Liver (tissue), 9 donors: ENCODE data around the gene ZNF8. TPM values are rescaled to one million over a fixed set of nuclear protein-coding genes. Genes with fewer than 3 reads are reported as not detected.

Experiments used
- DNase-seq: peaks from one replicate; pipeline ENCODE4 v3.0.0-alpha.2; 2017; ENCODE audit warnings: low spot score
- H3K27ac ChIP-seq, 2 donors: one replicate each; pipeline ENCODE4 v1.7.0; 2013; ENCODE audit warnings: inconsistent platforms in 2 of 2, low read length in 2 of 2, control low read depth in 1 of 2, low read depth in 1 of 2, mild to moderate bottlenecking in 1 of 2
- H3K27me3 ChIP-seq, 4 donors: one replicate each; pipeline versions ENCODE4 v1.6.1 to v1.7.0; 2013; ENCODE audit warnings: low read length in 3 of 4, inconsistent platforms in 1 of 4, mild to moderate bottlenecking in 1 of 4, moderate library complexity in 1 of 4; ENCODE audit not compliant: control insufficient read depth in 4 of 4, insufficient read depth in 4 of 4
- H3K36me3 ChIP-seq, 4 donors: one replicate each; pipeline versions ENCODE4 v1.6.1 to v1.7.0; 2013; ENCODE audit warnings: low read length in 3 of 4, mild to moderate bottlenecking in 3 of 4, low read depth in 1 of 4, moderate library complexity in 1 of 4; ENCODE audit not compliant: control insufficient read depth in 4 of 4, insufficient read depth in 3 of 4
- H3K4me1 ChIP-seq, 4 donors: one replicate each; pipeline versions ENCODE4 v1.6.1 to v1.7.0; 2013; ENCODE audit warnings: low read length in 3 of 4, mild to moderate bottlenecking in 3 of 4, moderate library complexity in 1 of 4; ENCODE audit not compliant: control insufficient read depth in 4 of 4, insufficient read depth in 4 of 4
- H3K4me3 ChIP-seq, 3 donors: one replicate each; pipeline versions ENCODE4 v1.6.1 to v1.7.0; 2013; ENCODE audit warnings: low read length in 3 of 3, control low read depth in 1 of 3, low read depth in 1 of 3, mild to moderate bottlenecking in 1 of 3
- H3K9ac ChIP-seq, 2 donors: one replicate each; pipeline ENCODE4 v1.7.0; 2013; ENCODE audit warnings: low read length in 2 of 2, mild to moderate bottlenecking in 2 of 2, moderate library complexity in 2 of 2, control low read depth in 1 of 2, low read depth in 1 of 2
- H3K9me3 ChIP-seq, 4 donors: one replicate each; pipeline versions ENCODE4 v1.6.1 to v1.7.0; 2013; ENCODE audit warnings: low read length in 3 of 4; ENCODE audit not compliant: control insufficient read depth in 4 of 4
- CTCF ChIP-seq: fragments of 150-350 bp; IDR thresholded peaks from 2 replicates; pipeline ENCODE4 v1.5.1; 2017; ENCODE audit warnings: improper control_type of control experiment, low read depth, low read length; ENCODE audit not compliant: missing input control
- EGR1 ChIP-seq, 2 donors: IDR thresholded peaks; 2 replicates each; pipeline ENCODE4 v1.6.1; 2016 to 2018; ENCODE audit warnings: antibody characterized with exemption in 2 of 2, low read depth in 2 of 2
- FOXA1 ChIP-seq: IDR thresholded peaks from 2 replicates; pipeline ENCODE4 v1.6.1; 2016; ENCODE audit warnings: antibody characterized with exemption
- GABPA ChIP-seq, 2 donors: IDR thresholded peaks in 1 of 2; conservative IDR thresholded peaks in 1 of 2; 2 replicates each; pipeline ENCODE4 v1.6.1; 2016; ENCODE audit warnings: antibody characterized with exemption in 2 of 2, mild to moderate bottlenecking in 1 of 2, moderate library complexity in 1 of 2
- HNF4A ChIP-seq, 2 donors: conservative IDR thresholded peaks; 2 replicates each; pipeline ENCODE4 v1.6.1; 2016; ENCODE audit warnings: antibody characterized with exemption in 2 of 2, mild to moderate bottlenecking in 2 of 2
- RAD21 ChIP-seq, 2 donors: IDR thresholded peaks; 2 replicates each; pipeline ENCODE4 v1.6.1; 2016; ENCODE audit warnings: antibody characterized with exemption in 2 of 2, mild to moderate bottlenecking in 2 of 2
- REST ChIP-seq: IDR thresholded peaks from 2 replicates; pipeline ENCODE4 v1.6.1; 2016; ENCODE audit warnings: antibody characterized with exemption, mild to moderate bottlenecking
- RXRA ChIP-seq, 2 donors: IDR thresholded peaks; 2 replicates each; pipeline ENCODE4 v1.6.1; 2017 to 2018; ENCODE audit warnings: antibody characterized with exemption in 2 of 2, mild to moderate bottlenecking in 1 of 2
- SP1 ChIP-seq: IDR thresholded peaks from 2 replicates; pipeline ENCODE4 v1.6.1; 2018; ENCODE audit warnings: antibody characterized with exemption, mild to moderate bottlenecking
- TAF1 ChIP-seq: conservative IDR thresholded peaks from 2 replicates; pipeline ENCODE4 v1.6.1; 2016; ENCODE audit warnings: antibody characterized with exemption, mild to moderate bottlenecking
- YY1 ChIP-seq: IDR thresholded peaks from 2 replicates; pipeline ENCODE4 v1.6.1; 2016; ENCODE audit warnings: antibody characterized with exemption, mild to moderate bottlenecking
- WGBS: extraction: QIAGEN DNeasy Blood & Tissue Kit; methylation state at CpG from one replicate; pipeline ENCODE4 v1.1.7; 2013; 5-methylcytosine and 5-hydroxymethylcytosine counted together
- polyA plus RNA-seq, 2 donors: library from polyadenylated mRNA; stranded (reverse) in 1 of 2; unstranded in 1 of 2; fragments of 200-250 nt in 1 of 2; fragments of >200 nt in 1 of 2; fragmentation: Nextera tagmentation in 1 of 2; extraction: Ambion mirVana in 1 of 2; gene quantifications; one replicate each; pipeline versions ENCODE4 v1.2.1 to v1.2.3, GENCODE V29; 2013 to 2015
- total RNA-seq, 2 donors: library from RNA; depleted of rRNA; stranded (reverse); fragments of >200 nt; gene quantifications; one replicate each; pipeline ENCODE4 v1.2.3, GENCODE V29; 2014
- donor health status: healthy.
- donor health status: healthy.
- donor health status: healthy.
- donor health status: healthy.
- donor health status: healthy.

Gene ZNF8
- total and polyA plus RNA-seq, 4 donors, result 0.37 to 4.6 (median 1.6) TPM

DNA sequence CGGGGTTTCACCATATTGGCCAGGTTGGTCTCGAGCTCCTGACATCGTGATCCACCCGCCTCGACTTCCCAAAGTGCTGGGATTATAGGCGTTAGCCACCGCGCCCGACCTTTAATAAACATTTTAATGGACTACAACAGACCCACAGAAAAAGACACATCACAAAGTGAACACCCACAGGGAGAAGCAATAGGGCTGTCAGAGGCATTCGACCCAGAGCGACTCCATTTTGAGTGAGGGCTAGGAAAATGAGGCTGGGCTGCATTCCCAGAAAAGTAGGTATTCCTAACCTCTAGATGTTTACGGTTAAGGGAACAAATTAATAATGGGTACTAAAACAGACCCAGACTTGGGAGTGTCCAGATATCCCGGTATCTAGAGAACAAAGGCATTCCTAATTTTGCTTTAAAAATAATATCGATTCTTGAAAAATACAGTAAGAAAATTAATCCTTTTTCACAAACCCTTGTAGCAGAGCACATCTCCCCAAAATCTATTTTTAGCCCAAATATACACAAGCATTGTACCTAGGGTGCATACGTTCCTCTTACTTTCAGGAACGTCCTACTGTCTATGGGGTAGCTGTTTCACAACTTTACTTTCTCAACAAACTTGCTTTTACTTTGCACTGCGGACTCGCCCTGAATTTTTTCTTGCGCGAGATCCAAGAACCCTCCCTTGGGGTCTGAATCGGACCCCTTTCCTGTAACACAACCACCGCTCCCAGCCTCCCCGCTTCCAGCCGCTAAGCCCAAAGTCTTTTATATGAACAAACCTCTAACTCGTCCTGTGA lies 811 bp upstream of the ZNF8 start:
- no peak for DNase-seq
- no peaks in the 10 kb centered on the region for H3K27me3 ChIP-seq
- peak overlapping the region; percentile 81 to 90 for H3K27ac ChIP-seq
- H3K4me3 ChIP-seq, result peak overlapping the region; percentile 81 to 96 (median 90)
- peak overlapping the region; percentile 30 to 85 for H3K9ac ChIP-seq
- H3K36me3 ChIP-seq, result peaks cover 0 to 9% (median 5%) of the 10 kb centered on the region in 4 donors
- peaks cover 8 to 20% (median 18%) of the 10 kb centered on the region in 4 donors for H3K9me3 ChIP-seq
- peaks cover 4 to 8% (median 5%) of the 10 kb centered on the region in 4 donors for H3K4me1 ChIP-seq
- WGBS, result 44% methylated on average over 25 of the region's 25 CpGs
- TF ChIP-seq TAF1, result peak; percentile 65
- TF ChIP-seq RXRA (IDR thresholded peaks at IDR 0.05), result no peak
- peak in 1 of 2 donors; percentile 30 for TF ChIP-seq GABPA (IDR thresholded peaks at IDR 0.05 in 1 of 2, conservative IDR thresholded peaks at IDR 0.05 in 1 of 2)

DNA sequence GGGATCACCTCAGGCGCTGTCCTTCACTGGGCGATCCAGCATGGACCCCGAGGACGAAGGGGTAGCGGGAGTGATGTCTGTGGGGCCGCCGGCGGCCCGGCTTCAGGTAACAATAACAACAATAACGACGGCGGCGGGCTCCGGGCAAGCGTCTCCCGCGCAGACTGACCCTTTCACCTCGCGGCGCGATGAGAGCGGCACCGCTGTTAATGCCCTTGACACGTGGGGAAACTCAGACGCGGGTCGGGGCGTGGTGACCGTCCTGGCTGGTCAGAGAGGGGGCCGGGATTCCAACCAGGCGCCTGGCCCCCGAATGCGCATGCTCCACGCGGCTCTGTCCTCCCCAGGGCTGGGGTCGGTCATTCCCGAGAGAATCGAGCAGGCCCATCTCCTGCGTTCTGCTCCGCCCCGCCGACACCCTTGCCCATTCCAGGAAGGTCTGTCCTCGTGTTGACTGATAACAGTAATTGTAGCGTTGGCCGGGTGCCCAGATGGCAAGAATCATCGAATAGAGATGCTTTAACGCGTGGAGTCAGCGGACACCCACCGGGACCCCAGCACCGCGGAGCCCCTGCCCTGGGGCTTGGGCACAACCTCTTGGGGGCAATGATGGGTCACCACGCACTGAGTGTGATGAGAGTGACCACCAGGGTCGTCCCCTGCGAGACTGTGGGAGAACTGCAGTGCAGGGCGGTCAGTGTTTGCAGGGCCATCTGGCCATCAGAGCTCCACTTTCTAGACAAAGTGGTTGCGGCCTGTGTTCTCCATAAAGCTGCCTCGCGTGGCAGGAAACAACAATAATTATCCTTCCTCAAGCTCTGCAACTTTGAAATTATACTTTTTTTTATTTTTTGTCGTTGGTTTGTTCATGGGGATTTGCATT lies 528 bp downstream of the ZNF8 start:
- DNase-seq, result peak; percentile 87
- H3K27me3 ChIP-seq, result no peaks in the 10 kb centered on the region
- 7% methylated on average over 60 of the region's 60 CpGs for WGBS
- H3K4me3 ChIP-seq, result peak overlapping the region; percentile 81 to 96 (median 90)
- peak overlapping the region; percentile 81 to 90 for H3K27ac ChIP-seq
- H3K9me3 ChIP-seq, result peaks cover 6 to 21% (median 15%) of the 10 kb centered on the region in 4 donors
- peaks cover 3 to 9% (median 6%) of the 10 kb centered on the region in 4 donors for H3K36me3 ChIP-seq
- H3K4me1 ChIP-seq, result peaks cover 4 to 8% (median 5%) of the 10 kb centered on the region in 4 donors
- H3K9ac ChIP-seq, result peak overlapping the region; percentile 72 to 92
- no peak for TF ChIP-seq HNF4A (conservative IDR thresholded peaks at IDR 0.05)
- TF ChIP-seq YY1, result peak; percentile 85
- TF ChIP-seq FOXA1, result no peak

- H3K36me3 ChIP-seq, result peaks cover 3 to 9% (median 6%) of the 10 kb centered on the region in 4 donors
- WGBS, result 93% methylated on average over 4 of the region's 4 CpGs
- H3K27ac ChIP-seq, result peak overlapping the region in 1 of 2 donors; percentile 81
Observed at GRCh38 chr19:58279925-58280316, 1.2 kb downstream of the ZNF8 start.

More at GRCh38 chr19:58279925-58280316, 1.2 kb downstream of the ZNF8 start:
- Histone ChIP-seq H3K9ac (no peak overlapping the region), H3K9me3 (peaks cover 8 to 23% (median 14%) of the 10 kb centered on the region in 4 donors), H3K27me3 (no peaks in the 10 kb centered on the region), H3K4me1 (peaks cover 4 to 8% (median 5%) of the 10 kb centered on the region in 4 donors), H3K4me3 (peak overlapping the region in 1 of 3 donors; percentile 96)
- TF ChIP-seq CTCF (no peak), EGR1 (IDR thresholded peaks at IDR 0.05; ENCODE audit: low read depth in 2 of 2) (no peak), REST (no peak), SP1 (no peak), HNF4A (conservative IDR thresholded peaks at IDR 0.05) (no peak), FOXA1 (no peak), TAF1 (no peak), RAD21 (IDR thresholded peaks at IDR 0.05) (no peak)
- DNase-seq, result no peak
